ENCODE results near the gene F3. TPM values are rescaled to one million over a fixed set of nuclear protein-coding genes. Genes with fewer than 3 reads are reported as not detected.

F3 gene
- total and polyA plus RNA-seq, 2 of the 13 experiments (the other 11 are each of a cell fraction or from before 2014, with no cell fraction given), result 5.8 to 9.0 TPM

GRCh38 chr1:94541246-94542087 lies at the start of gene F3 (continued):
- TF ChIP-seq AKNA (CRISPR knock-in tag; IDR thresholded peaks at IDR 0.05; ENCODE audit: borderline replicate concordance) (0 out of 2 replicates have a peak, but pooled peaks have one; percentile 16), MXD1 (CRISPR knock-in tag; IDR thresholded peaks at IDR 0.05) (peak; percentile 25; the same call in 1 of the 2 replicates), ATF4 (CRISPR knock-in tag; IDR thresholded peaks at IDR 0.05) (peak in 1 of 2 experiments; percentile 35; a peak in 1 of 4 replicates), SP4 (CRISPR knock-in tag; IDR thresholded peaks at IDR 0.05) (peak; percentile 66), ZNF101 (CRISPR knock-in tag; IDR thresholded peaks at IDR 0.05; ENCODE audit: borderline replicate concordance, low read depth) (no peak), KDM1A (CRISPR knock-in tag; IDR thresholded peaks at IDR 0.05) (no peak), NONO (IDR thresholded peaks at IDR 0.05) (no peak), NONO (CRISPR knock-in tag; conservative IDR thresholded peaks at IDR 0.05) (peak; percentile 30), THAP8 (CRISPR knock-in tag; IDR thresholded peaks at IDR 0.05; ENCODE audit: borderline replicate concordance) (no peak), ZNF564 (CRISPR knock-in tag; IDR thresholded peaks at IDR 0.05) (no peak), HDAC1 (CRISPR knock-in tag; IDR thresholded peaks at IDR 0.05) (peak; percentile 57), MTA1 (CRISPR knock-in tag; IDR thresholded peaks at IDR 0.05; ENCODE audit: borderline replicate concordance) (peak; percentile 42; the same call in 1 of the 2 replicates), IRF2 (CRISPR knock-in tag; IDR thresholded peaks at IDR 0.05) (peak; percentile 57; the same call in 1 of the 2 replicates), ZNF20 (CRISPR knock-in tag; IDR thresholded peaks at IDR 0.05) (no peak), ZNF800 (CRISPR knock-in tag; IDR thresholded peaks at IDR 0.05) (peak; percentile 83), ZMYM3 (CRISPR knock-in tag; IDR thresholded peaks at IDR 0.05) (peak; percentile 10; the same call in 1 of the 2 replicates), POLR2A (IDR thresholded peaks at IDR 0.05; ENCODE audit: insufficient read depth in 1 of 2, low read depth in 2 of 2, low read length in 2 of 2) (peak; percentile 51 to 88), ZNF441 (CRISPR knock-in tag; IDR thresholded peaks at IDR 0.05; ENCODE audit: borderline replicate concordance) (no peak), CHD2 (IDR thresholded peaks at IDR 0.05; ENCODE audit: low read depth, low read length) (no peak)
